ENCODE measurements around the gene PRPF19. TPM values are rescaled to one million over a fixed set of nuclear protein-coding genes. Genes with fewer than 3 reads are reported as not detected.

Gene PRPF19
- total and polyA plus RNA-seq, 10 of the 15 experiments (the other 5 are each of a cell fraction or from before 2014, with no cell fraction given), result 8.7 to 170 (median 61.3) TPM

- Histone ChIP-seq H3K4me2 (ENCODE audit: control insufficient read depth, insufficient read depth) (no peak overlapping the region), H3K9me3 (replicated peaks; ENCODE audit: control insufficient read depth, insufficient read depth, low read length) (no peaks in the 10 kb centered on the region), H3K27ac (ENCODE audit: control insufficient read depth, insufficient read depth) (no peak overlapping the region), H3K9ac (ENCODE audit: control insufficient read depth, insufficient read depth, low read length) (no peak overlapping the region), H3K27me3 (replicated peaks in 1 of 2; ENCODE audit: control insufficient read depth in 2 of 2, insufficient read depth in 2 of 2, low read length in 1 of 2) (no peaks in the 10 kb centered on the region), H3K79me2 (ENCODE audit: control insufficient read depth, insufficient read depth, low read length) (no peaks in the 10 kb centered on the region), H2AFZ (ENCODE audit: control insufficient read depth, low read depth, low read length) (no peak overlapping the region), H3K4me1 (ENCODE audit: control insufficient read depth, insufficient read depth, low read length) (peaks cover 24% of the 10 kb centered on the region), H4K20me1 (ENCODE audit: control insufficient read depth, insufficient read depth) (no peaks in the 10 kb centered on the region), H3K4me3 (no peak overlapping the region), H3K36me3 (ENCODE audit: control insufficient read depth in 2 of 2, insufficient read depth in 2 of 2, low read length in 1 of 2) (no peaks in the 10 kb centered on the region)
- BruUV-seq (replicated peaks), result no TSS peak
- intact Hi-C loops (cut with micrococcal nuclease; ENCODE audit: unreplicated experiment) (no loop called here), in situ Hi-C loops (cut with MboI) (no loop called here)
- ATAC-seq (no peak), FAIRE-seq (no peak), DNase-seq (ENCODE audit: low read depth, low spot score) (no peak)
- 21% methylated on average over 2 of the region's 4 CpGs for WGBS (ENCODE audit: insufficient coverage, insufficient replicate concordance, low lambda C conversion rate, missing lambda C conversion rate)
- ChIA-PET SMC1A (ENCODE audit: uncharacterized antibody, unreplicated experiment) (interaction anchor here (1.9 to 2.6 kb wide), 2 partner anchors 18 to 24 kb away, joined by 4 to 7 read pairs; no protein-coding TSS in a partner anchor), POLR2A (interaction anchor here (1.5 kb wide), 1 partner anchor 11 kb away, joined by 4 read pairs; no protein-coding TSS in a partner anchor), CTCF (interaction anchor here (0.7 to 1.7 kb wide), 4 partner anchors 13 to 55 kb away, joined by 3 to 4 read pairs (median 4); no protein-coding TSS in a partner anchor), RAD21 (ENCODE audit: unreplicated experiment) (interaction anchor here (2.3 kb wide), 1 partner anchor 10 kb away, joined by 5 read pairs; no protein-coding TSS in a partner anchor)
- TF ChIP-seq E2F4 (IDR thresholded peaks at IDR 0.05; ENCODE audit: low read depth, low read length), result no peak
Measured at GRCh38 chr11:60930394-60930793, 24.0 kb upstream of the PRPF19 start.

GRCh38 chr11:60929764-60930163 lies 23.4 kb upstream of the PRPF19 start:
- no peak for ATAC-seq
- DNase-seq (ENCODE audit: low read depth, low spot score), result no peak
- Histone ChIP-seq H3K36me3 (ENCODE audit: control insufficient read depth in 2 of 2, insufficient read depth in 2 of 2, low read length in 1 of 2) (no peaks in the 10 kb centered on the region), H3K79me2 (ENCODE audit: control insufficient read depth, insufficient read depth, low read length) (no peaks in the 10 kb centered on the region), H3K4me1 (ENCODE audit: control insufficient read depth, insufficient read depth, low read length) (peaks cover 31% of the 10 kb centered on the region), H3K9ac (ENCODE audit: control insufficient read depth, insufficient read depth, low read length) (no peak overlapping the region), H3K27ac (ENCODE audit: control insufficient read depth, insufficient read depth) (no peak overlapping the region), H2AFZ (ENCODE audit: control insufficient read depth, low read depth, low read length) (no peak overlapping the region), H3K27me3 (replicated peaks in 1 of 2; ENCODE audit: control insufficient read depth in 2 of 2, insufficient read depth in 2 of 2, low read length in 1 of 2) (no peaks in the 10 kb centered on the region), H3K4me3 (no peak overlapping the region), H4K20me1 (ENCODE audit: control insufficient read depth, insufficient read depth) (no peaks in the 10 kb centered on the region), H3K4me2 (ENCODE audit: control insufficient read depth, insufficient read depth) (no peak overlapping the region), H3K9me3 (replicated peaks; ENCODE audit: control insufficient read depth, insufficient read depth, low read length) (no peaks in the 10 kb centered on the region)
- RAD21 ChIA-PET (ENCODE audit: unreplicated experiment), result interaction anchor here (2.3 kb wide), 1 partner anchor 10 kb away, joined by 5 read pairs; no protein-coding TSS in a partner anchor
- FAIRE-seq, result no peak
- SMC1A ChIA-PET (ENCODE audit: uncharacterized antibody, unreplicated experiment), result interaction anchor here (2.6 kb wide), 1 partner anchor 19 kb away, joined by 7 read pairs; no protein-coding TSS in a partner anchor
- POLR2A ChIA-PET, result no interaction called here
- 51% methylated on average over 4 of the region's 4 CpGs for WGBS (ENCODE audit: insufficient coverage, insufficient replicate concordance, low lambda C conversion rate, missing lambda C conversion rate)
- intact Hi-C loops (cut with micrococcal nuclease; ENCODE audit: unreplicated experiment), result no loop called here
- CTCF ChIA-PET, result interaction anchor here (0.7 to 1.7 kb wide), 3 partner anchors 13 to 55 kb away, joined by 3 to 4 read pairs (median 3); no protein-coding TSS in a partner anchor
- no TSS peak for BruUV-seq (replicated peaks)
- in situ Hi-C loops (cut with MboI), result no loop called here
- TF ChIP-seq TBL1XR1 (IDR thresholded peaks at IDR 0.05; ENCODE audit: low read depth, low read length) (no peak), FOXM1 (IDR thresholded peaks at IDR 0.05; ENCODE audit: low read depth, low read length) (no peak), TCF12 (IDR thresholded peaks at IDR 0.05; ENCODE audit: low read depth, low read length) (no peak), TARDBP (IDR thresholded peaks at IDR 0.05; ENCODE audit: borderline replicate concordance) (no peak), REST (IDR thresholded peaks at IDR 0.05; ENCODE audit: low read depth, low read length) (no peak), MEF2B (IDR thresholded peaks at IDR 0.05; ENCODE audit: partially characterized antibody, poor library complexity, severe bottlenecking) (no peak), TAF1 (IDR thresholded peaks at IDR 0.05; ENCODE audit: borderline replicate concordance, low read depth, low read length) (no peak), BACH1 (IDR thresholded peaks at IDR 0.05; ENCODE audit: borderline replicate concordance) (no peak), KLF5 (IDR thresholded peaks at IDR 0.05; ENCODE audit: partially characterized antibody) (no peak)

Measured in GM12878 (cell line).